Glutamatergic neuron (in vitro differentiated cells): ENCODE data around the gene SMIM28. TPM values are rescaled to one million over a fixed set of nuclear protein-coding genes. Genes with fewer than 3 reads are reported as not detected.

Experiments
- DNase-seq: peaks from one replicate; pipeline ENCODE4 v3.0.0; 2022
- H3K27ac Mint-ChIP-seq: one replicate; pipeline ENCODE4 v1.8.0; 2020; ENCODE audit warnings: mild to moderate bottlenecking, mixed read lengths, inconsistent platforms; ENCODE audit not compliant: unreplicated experiment
- H3K27me3 Mint-ChIP-seq: one replicate; pipeline ENCODE4 v1.8.0; 2020; ENCODE audit warnings: mild to moderate bottlenecking, moderate library complexity, mixed read lengths, inconsistent platforms; ENCODE audit not compliant: unreplicated experiment
- H3K36me3 Mint-ChIP-seq: one replicate; pipeline ENCODE4 v1.8.0; 2020; ENCODE audit warnings: mild to moderate bottlenecking, mixed read lengths, inconsistent platforms; ENCODE audit not compliant: unreplicated experiment
- H3K4me1 Mint-ChIP-seq: one replicate; pipeline ENCODE4 v1.8.0; 2020; ENCODE audit warnings: mild to moderate bottlenecking, low read depth, mixed read lengths, inconsistent platforms; ENCODE audit not compliant: unreplicated experiment
- H3K4me3 Mint-ChIP-seq: one replicate; pipeline ENCODE4 v1.8.0; 2020; ENCODE audit warnings: mild to moderate bottlenecking, mixed read lengths, inconsistent platforms; ENCODE audit not compliant: unreplicated experiment
- H3K9me3 Mint-ChIP-seq: one replicate; pipeline ENCODE4 v1.8.0; 2020; ENCODE audit warnings: mild to moderate bottlenecking, moderate library complexity, mixed read lengths, inconsistent platforms; ENCODE audit not compliant: unreplicated experiment
- total RNA-seq: library from RNA; stranded (reverse); fragmentation: NEBNext Ultra II Directional; extraction: Animal tissue kit (Norgen Biotek cat#: 25700); gene quantifications from one replicate; pipeline ENCODE4 v1.2.1, GENCODE V29; 2021; ENCODE audit not compliant: unreplicated experiment
- TF ChIP-seq, protein P1 (sequence below): fragments of 200-600 bp; sonication (generic); IDR thresholded peaks from one replicate; pipeline ENCODE4 v1.5.0; 2021; ENCODE audit not compliant: partially characterized antibody, unreplicated experiment

SMIM28 gene
- total RNA-seq, 1 donor from 2014 or later: not detected

DNA sequence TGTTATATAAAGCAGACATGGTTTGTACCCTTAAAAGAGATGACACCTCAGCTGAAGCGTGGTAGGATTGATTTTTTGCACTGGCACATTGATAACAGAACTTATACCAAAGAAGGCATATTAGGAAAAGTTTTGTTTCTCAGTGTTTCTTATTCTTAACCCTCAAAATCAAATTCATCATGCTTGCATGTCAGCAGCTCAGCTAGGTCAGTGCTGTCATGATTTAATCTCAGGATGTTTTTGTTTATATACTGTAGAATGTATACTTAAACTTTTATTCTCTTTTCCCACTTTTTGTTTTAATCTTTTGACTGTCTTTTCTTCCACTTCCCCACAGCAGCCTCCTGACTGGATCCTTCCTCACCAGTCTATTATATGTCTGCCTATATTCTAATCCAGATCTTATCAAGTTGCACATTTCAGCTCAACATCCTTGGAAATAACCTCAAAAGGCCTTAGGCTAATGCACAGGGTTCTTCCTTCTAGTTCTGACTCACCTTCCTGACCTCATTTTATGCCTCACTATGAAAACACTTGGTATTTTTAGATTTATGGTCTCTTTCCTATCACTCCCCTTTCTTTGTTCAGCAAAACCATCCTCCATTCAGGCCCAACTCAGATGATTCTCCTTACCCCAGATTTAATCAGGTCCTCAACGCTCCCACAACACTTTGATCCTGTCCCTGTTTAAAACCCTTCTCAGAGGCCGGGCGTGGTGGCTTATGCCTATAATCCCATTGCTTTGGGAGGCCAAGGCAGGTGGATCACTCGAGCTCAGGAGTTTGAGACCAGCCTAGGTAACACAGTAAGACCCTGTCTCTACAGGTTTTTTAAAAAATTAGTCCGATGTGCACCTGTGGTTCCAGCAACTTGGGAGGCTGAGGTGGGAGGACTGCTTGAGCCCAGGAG lies 33.5 kb downstream of the SMIM28 start:
- no peak for DNase-seq
- Mint-ChIP-seq H3K4me1 (no peaks in the 10 kb centered on the region), H3K9me3 (peaks cover 4% of the 10 kb centered on the region), H3K36me3 (peaks cover 13% of the 10 kb centered on the region), H3K4me3 (no peak overlapping the region), H3K27me3 (no peaks in the 10 kb centered on the region), H3K27ac (peak overlapping the region; percentile 1)
- TF ChIP-seq, protein P1, sequence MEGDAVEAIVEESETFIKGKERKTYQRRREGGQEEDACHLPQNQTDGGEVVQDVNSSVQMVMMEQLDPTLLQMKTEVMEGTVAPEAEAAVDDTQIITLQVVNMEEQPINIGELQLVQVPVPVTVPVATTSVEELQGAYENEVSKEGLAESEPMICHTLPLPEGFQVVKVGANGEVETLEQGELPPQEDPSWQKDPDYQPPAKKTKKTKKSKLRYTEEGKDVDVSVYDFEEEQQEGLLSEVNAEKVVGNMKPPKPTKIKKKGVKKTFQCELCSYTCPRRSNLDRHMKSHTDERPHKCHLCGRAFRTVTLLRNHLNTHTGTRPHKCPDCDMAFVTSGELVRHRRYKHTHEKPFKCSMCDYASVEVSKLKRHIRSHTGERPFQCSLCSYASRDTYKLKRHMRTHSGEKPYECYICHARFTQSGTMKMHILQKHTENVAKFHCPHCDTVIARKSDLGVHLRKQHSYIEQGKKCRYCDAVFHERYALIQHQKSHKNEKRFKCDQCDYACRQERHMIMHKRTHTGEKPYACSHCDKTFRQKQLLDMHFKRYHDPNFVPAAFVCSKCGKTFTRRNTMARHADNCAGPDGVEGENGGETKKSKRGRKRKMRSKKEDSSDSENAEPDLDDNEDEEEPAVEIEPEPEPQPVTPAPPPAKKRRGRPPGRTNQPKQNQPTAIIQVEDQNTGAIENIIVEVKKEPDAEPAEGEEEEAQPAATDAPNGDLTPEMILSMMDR: no peak

DNA sequence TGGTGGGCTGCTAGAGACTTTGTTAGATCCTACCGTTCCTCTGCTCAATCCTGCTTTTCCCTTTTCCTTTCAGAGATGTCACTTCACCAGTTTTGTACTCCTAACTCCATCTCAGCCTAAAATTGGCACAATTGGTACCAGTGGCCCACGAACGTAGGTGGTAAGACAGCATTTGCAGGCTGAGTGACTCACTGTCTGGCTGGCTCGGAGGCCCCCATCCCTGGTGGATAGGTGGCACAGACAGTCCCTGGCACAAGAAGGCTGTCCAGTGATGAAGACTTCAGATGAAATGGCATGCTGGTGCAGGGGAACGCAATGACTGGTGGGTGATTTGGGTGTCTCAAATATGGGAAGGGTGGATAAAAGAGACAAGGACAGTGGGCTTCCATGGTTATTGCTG lies 37.4 kb downstream of the SMIM28 start:
- H3K27ac Mint-ChIP-seq: no peak overlapping the region
- no peak for DNase-seq
- peaks cover 11% of the 10 kb centered on the region for H3K9me3 Mint-ChIP-seq
- no peaks in the 10 kb centered on the region for H3K27me3 Mint-ChIP-seq
- TF ChIP-seq, protein P1: no peak
- H3K4me1 Mint-ChIP-seq: no peaks in the 10 kb centered on the region
- H3K4me3 Mint-ChIP-seq: no peak overlapping the region
- peaks cover 5% of the 10 kb centered on the region for H3K36me3 Mint-ChIP-seq

DNA sequence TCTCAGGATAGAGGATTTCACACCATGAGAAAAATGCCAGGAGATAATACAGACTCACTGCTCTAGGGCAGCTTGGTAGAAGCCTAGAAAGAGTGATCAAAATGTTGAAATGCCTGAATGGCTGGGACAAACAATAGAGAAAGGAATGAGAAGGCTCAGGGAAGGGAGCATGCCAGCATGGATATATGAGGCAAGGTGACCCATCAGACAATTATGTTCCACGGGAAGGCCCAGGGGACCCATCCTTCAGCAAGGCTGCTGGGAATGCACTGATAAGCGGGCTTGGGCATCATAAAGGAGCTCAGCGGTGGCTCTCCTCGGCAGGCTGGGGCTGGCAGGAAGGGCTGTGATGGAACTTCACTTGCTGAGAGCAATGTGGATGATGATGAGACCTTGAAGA lies 38.5 kb downstream of the SMIM28 start:
- Mint-ChIP-seq H3K4me3 (no peak overlapping the region), H3K36me3 (peaks cover 5% of the 10 kb centered on the region), H3K27me3 (peaks cover 2% of the 10 kb centered on the region), H3K4me1 (no peaks in the 10 kb centered on the region), H3K9me3 (peaks cover 9% of the 10 kb centered on the region), H3K27ac (no peak overlapping the region)
- no peak for DNase-seq
- TF ChIP-seq, protein P1: no peak

DNA sequence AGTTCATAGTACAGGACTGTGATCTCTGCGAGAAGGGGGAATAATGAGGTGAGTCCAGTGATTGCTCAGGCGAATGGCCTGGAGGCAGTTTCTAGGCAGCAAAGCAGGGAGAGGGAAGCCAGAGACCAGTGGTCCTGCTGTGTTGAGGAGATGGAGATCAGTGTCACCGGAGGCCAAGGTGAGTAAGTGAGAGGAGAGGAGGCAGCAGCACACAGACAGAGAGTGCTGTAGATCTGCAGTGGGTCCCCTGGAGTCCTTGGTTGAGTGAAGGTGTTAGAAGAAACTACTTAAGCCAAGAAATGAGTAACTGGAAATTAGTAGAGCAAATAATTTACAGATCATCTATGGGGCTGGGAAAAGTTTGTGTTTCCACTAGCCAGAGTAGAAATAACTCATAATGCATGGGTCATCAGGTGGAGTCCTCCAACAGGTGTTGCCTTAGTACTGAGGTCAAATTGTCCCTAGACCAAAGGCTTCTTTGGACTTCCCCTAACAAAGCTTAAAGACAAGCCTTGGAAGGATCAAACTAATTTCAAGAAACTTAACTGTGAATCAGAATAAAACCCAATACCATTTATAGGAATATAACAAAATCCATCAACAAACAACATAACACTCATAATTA lies 39.9 kb downstream of the SMIM28 start:
- no peak for DNase-seq
- H3K9me3 Mint-ChIP-seq: peaks cover 9% of the 10 kb centered on the region
- H3K27ac Mint-ChIP-seq: no peak overlapping the region
- H3K4me1 Mint-ChIP-seq: no peaks in the 10 kb centered on the region
- peaks cover 10% of the 10 kb centered on the region for H3K36me3 Mint-ChIP-seq
- no peak overlapping the region for H3K4me3 Mint-ChIP-seq
- peaks cover 4% of the 10 kb centered on the region for H3K27me3 Mint-ChIP-seq
- TF ChIP-seq, protein P1: no peak
